Central memory CD8-positive, alpha-beta T cell (primary cell): ENCODE data around the gene PCP4.

Experiments
- ATAC-seq: fragments of 150-1000 bp; cut with Tn5 transposase; replicated peaks from 2 replicates; pipeline ENCODE4 v1.10.0; 2022; ENCODE audit warnings: mild to moderate bottlenecking, moderate FRiP score, moderate number of reproducible peaks; ENCODE audit not compliant: poor library complexity, severe bottlenecking; ENCODE audit errors: extremely low read depth
- DNase-seq, 2 donors: peaks; one replicate each; pipeline ENCODE4 v3.0.0; 2021; ENCODE audit warnings: low spot score in 2 of 2
- H3K27ac Mint-ChIP-seq: one replicate; pipeline ENCODE4 v1.8.0; 2022; ENCODE audit warnings: low read depth, mild to moderate bottlenecking, moderate library complexity, mixed read lengths
- H3K27me3 Mint-ChIP-seq: one replicate; pipeline ENCODE4 v1.8.0; 2022; ENCODE audit warnings: mixed read lengths
- H3K36me3 Mint-ChIP-seq: one replicate; pipeline ENCODE4 v1.8.0; 2022; ENCODE audit warnings: mild to moderate bottlenecking, moderate library complexity, mixed read lengths; ENCODE audit not compliant: insufficient read depth
- H3K4me1 Mint-ChIP-seq: one replicate; pipeline ENCODE4 v1.8.0; 2022; ENCODE audit warnings: mixed read lengths
- H3K4me3 Mint-ChIP-seq: one replicate; pipeline ENCODE4 v1.8.0; 2022; ENCODE audit warnings: mild to moderate bottlenecking, moderate library complexity, mixed read lengths
- H3K9me3 Mint-ChIP-seq: one replicate; pipeline ENCODE4 v1.8.0; 2022; ENCODE audit warnings: mixed read lengths

PCP4 gene

GRCh38 chr21:39867198-39867650, at the start of gene PCP4:
Gene PCP4 (plus strand): TSS chr21:39867438. CDS start chr21:39867502, 64 bp downstream.
- H3K4me3 Mint-ChIP-seq = no peak within 1 kb of the TSS
- ATAC-seq (no peak), DNase-seq (no peak)
- H3K27ac Mint-ChIP-seq = no peak within 1 kb of the TSS
- H3K27me3 Mint-ChIP-seq = no peaks in the 10 kb centered on the region
- H3K4me1 Mint-ChIP-seq = no peaks in the 10 kb centered on the region
- peaks cover 6% of the 10 kb centered on the region for H3K9me3 Mint-ChIP-seq
- no peaks in the 10 kb centered on the region for H3K36me3 Mint-ChIP-seq

GRCh38 chr21:39818557-39818956, 48.7 kb upstream of the PCP4 start:
- no peak overlapping the region for H3K4me3 Mint-ChIP-seq
- H3K4me1 Mint-ChIP-seq = no peaks in the 10 kb centered on the region
- DNase-seq = no peak

GRCh38 chr21:39822042-39822441, 45.2 kb upstream of the PCP4 start:
- H3K27me3 Mint-ChIP-seq = no peaks in the 10 kb centered on the region
- no peak for ATAC-seq
- H3K36me3 Mint-ChIP-seq = no peaks in the 10 kb centered on the region
- DNase-seq = no peak
- no peak overlapping the region for H3K27ac Mint-ChIP-seq
- H3K9me3 Mint-ChIP-seq = peaks cover 20% of the 10 kb centered on the region
- no peaks in the 10 kb centered on the region for H3K4me1 Mint-ChIP-seq
- H3K4me3 Mint-ChIP-seq = no peak overlapping the region

More at GRCh38 chr21:39818557-39818956, 48.7 kb upstream of the PCP4 start:
- Mint-ChIP-seq H3K27ac (no peak overlapping the region), H3K27me3 (no peaks in the 10 kb centered on the region), H3K9me3 (peaks cover 19% of the 10 kb centered on the region), H3K36me3 (no peaks in the 10 kb centered on the region)
- no peak for ATAC-seq

- Mint-ChIP-seq H3K4me3 (no peak overlapping the region), H3K9me3 (peaks cover 12% of the 10 kb centered on the region), H3K4me1 (no peaks in the 10 kb centered on the region), H3K36me3 (no peaks in the 10 kb centered on the region), H3K27me3 (no peaks in the 10 kb centered on the region), H3K27ac (no peak overlapping the region)
- no peak for ATAC-seq
- DNase-seq = no peak
Measured at GRCh38 chr21:39825250-39825649, 42.0 kb upstream of the PCP4 start.

GRCh38 chr21:39834543-39834942, 32.7 kb upstream of the PCP4 start:
- H3K27me3 Mint-ChIP-seq = no peaks in the 10 kb centered on the region
- DNase-seq (no peak), ATAC-seq (no peak)
- H3K4me1 Mint-ChIP-seq = no peaks in the 10 kb centered on the region
- no peaks in the 10 kb centered on the region for H3K9me3 Mint-ChIP-seq
- no peak overlapping the region for H3K27ac Mint-ChIP-seq
- no peak overlapping the region for H3K4me3 Mint-ChIP-seq
- no peaks in the 10 kb centered on the region for H3K36me3 Mint-ChIP-seq

GRCh38 chr21:39837861-39838359, 29.3 kb upstream of the PCP4 start:
- no peak for ATAC-seq
- DNase-seq = no peak
- Mint-ChIP-seq H3K4me1 (no peaks in the 10 kb centered on the region), H3K36me3 (no peaks in the 10 kb centered on the region), H3K27ac (no peak overlapping the region), H3K9me3 (peaks cover 8% of the 10 kb centered on the region), H3K27me3 (no peaks in the 10 kb centered on the region), H3K4me3 (no peak overlapping the region)

- H3K27ac Mint-ChIP-seq = no peak overlapping the region
- ATAC-seq = no peak
- H3K36me3 Mint-ChIP-seq = no peaks in the 10 kb centered on the region
Measured at GRCh38 chr21:39840373-39841097, 26.7 kb upstream of the PCP4 start.

GRCh38 chr21:39842741-39843459, 24.3 kb upstream of the PCP4 start:
- Mint-ChIP-seq H3K27me3 (no peaks in the 10 kb centered on the region), H3K27ac (no peak overlapping the region), H3K36me3 (no peaks in the 10 kb centered on the region), H3K9me3 (peaks cover 9% of the 10 kb centered on the region), H3K4me3 (no peak overlapping the region), H3K4me1 (no peaks in the 10 kb centered on the region)
- ATAC-seq (no peak), DNase-seq (no peak)

More at GRCh38 chr21:39840373-39841097, 26.7 kb upstream of the PCP4 start:
- peaks cover 9% of the 10 kb centered on the region for H3K9me3 Mint-ChIP-seq
- DNase-seq = no peak
- H3K27me3 Mint-ChIP-seq = no peaks in the 10 kb centered on the region
- H3K4me1 Mint-ChIP-seq = no peaks in the 10 kb centered on the region
- no peak overlapping the region for H3K4me3 Mint-ChIP-seq

- Mint-ChIP-seq H3K4me1 (no peaks in the 10 kb centered on the region), H3K4me3 (no peak overlapping the region), H3K9me3 (peaks cover 9% of the 10 kb centered on the region), H3K27ac (no peak overlapping the region), H3K27me3 (no peaks in the 10 kb centered on the region), H3K36me3 (no peaks in the 10 kb centered on the region)
- DNase-seq = no peak
- no peak for ATAC-seq
Measured at GRCh38 chr21:39843483-39843882, 23.8 kb upstream of the PCP4 start.

- H3K4me3 Mint-ChIP-seq = no peak overlapping the region
- no peaks in the 10 kb centered on the region for H3K27me3 Mint-ChIP-seq
- ATAC-seq (no peak), DNase-seq (no peak)
- no peaks in the 10 kb centered on the region for H3K36me3 Mint-ChIP-seq
- H3K9me3 Mint-ChIP-seq = peaks cover 9% of the 10 kb centered on the region
- H3K27ac Mint-ChIP-seq = no peak overlapping the region
- H3K4me1 Mint-ChIP-seq = no peaks in the 10 kb centered on the region
Measured at GRCh38 chr21:39843916-39844315, 23.3 kb upstream of the PCP4 start.

- DNase-seq = no peak
- Mint-ChIP-seq H3K9me3 (peaks cover 9% of the 10 kb centered on the region), H3K4me1 (no peaks in the 10 kb centered on the region), H3K4me3 (no peak overlapping the region), H3K36me3 (no peaks in the 10 kb centered on the region), H3K27me3 (no peaks in the 10 kb centered on the region), H3K27ac (no peak overlapping the region)
- no peak for ATAC-seq
Measured at GRCh38 chr21:39845571-39846130, 21.6 kb upstream of the PCP4 start.

GRCh38 chr21:39847877-39848276, 19.4 kb upstream of the PCP4 start:
- no peaks in the 10 kb centered on the region for H3K36me3 Mint-ChIP-seq
- H3K9me3 Mint-ChIP-seq = peaks cover under 1% of the 10 kb centered on the region
- no peak for ATAC-seq
- H3K4me3 Mint-ChIP-seq = no peak overlapping the region
- H3K4me1 Mint-ChIP-seq = no peaks in the 10 kb centered on the region
- no peak overlapping the region for H3K27ac Mint-ChIP-seq
- no peak for DNase-seq
- H3K27me3 Mint-ChIP-seq = no peaks in the 10 kb centered on the region
